GM19240 (cell line): ENCODE data around the gene ACP5.
A peak's percentile ranks its signal among the peaks of the same experiment; 100 is the strongest.

Experiments used
- DNase-seq: peaks from one replicate; pipeline ENCODE4 v3.0.0; 2011; ENCODE audit warnings: low spot score; ENCODE audit not compliant: insufficient read length

The ACP5 gene

GRCh38 chr19:11547929-11548700 is 29.3 kb downstream of the ACP5 start:
- DNase-seq: no peak

- DNase-seq: no peak
These were observed 36.2 kb downstream of the ACP5 start for GRCh38 chr19:11541238-11541637.

GRCh38 chr19:11540645-11541044 is 36.8 kb downstream of the ACP5 start:
- no peak for DNase-seq

- DNase-seq: no peak
These were observed 37.7 kb downstream of the ACP5 start for GRCh38 chr19:11539495-11540365.

GRCh38 chr19:11538232-11539036 is 39.0 kb downstream of the ACP5 start, which contains the start of gene CNN1:
Gene CNN1, plus strand, starts transcription at chr19:11538851. Its CDS starts 77 bp downstream, at chr19:11538928.
- no peak for DNase-seq

GRCh38 chr19:11535792-11536595 is 41.5 kb downstream of the ACP5 start:
- DNase-seq: peak; percentile 94

- no peak for DNase-seq
These were observed 42.5 kb downstream of the ACP5 start for GRCh38 chr19:11534948-11535347.

- DNase-seq: no peak
These were observed 42.9 kb downstream of the ACP5 start for GRCh38 chr19:11534538-11534937.

GRCh38 chr19:11530432-11530831 is 47.0 kb downstream of the ACP5 start:
- DNase-seq: no peak

GRCh38 chr19:11528551-11529341 is 48.7 kb downstream of the ACP5 start, which contains the start of gene ECSIT:
Gene ECSIT, minus strand, starts transcription at chr19:11529134. Its CDS starts 9,964 bp downstream, at chr19:11519170.
- peak; percentile 99 for DNase-seq
